Activated CD4-positive, CD25-positive, alpha-beta regulatory T cell (primary cell): ENCODE results near the gene EXD1.
"Not testable (repeated sequence)": the region's sequence is repeated elsewhere in the genome, so short reads cannot be mapped to it uniquely, and the experiment has no call there.

Experiments used
- DNase-seq, 4 experiments: peaks; one replicate each; lab custom pipeline; 2025; lab: John Stamatoyannopoulos, UW

EXD1 gene, protein sequence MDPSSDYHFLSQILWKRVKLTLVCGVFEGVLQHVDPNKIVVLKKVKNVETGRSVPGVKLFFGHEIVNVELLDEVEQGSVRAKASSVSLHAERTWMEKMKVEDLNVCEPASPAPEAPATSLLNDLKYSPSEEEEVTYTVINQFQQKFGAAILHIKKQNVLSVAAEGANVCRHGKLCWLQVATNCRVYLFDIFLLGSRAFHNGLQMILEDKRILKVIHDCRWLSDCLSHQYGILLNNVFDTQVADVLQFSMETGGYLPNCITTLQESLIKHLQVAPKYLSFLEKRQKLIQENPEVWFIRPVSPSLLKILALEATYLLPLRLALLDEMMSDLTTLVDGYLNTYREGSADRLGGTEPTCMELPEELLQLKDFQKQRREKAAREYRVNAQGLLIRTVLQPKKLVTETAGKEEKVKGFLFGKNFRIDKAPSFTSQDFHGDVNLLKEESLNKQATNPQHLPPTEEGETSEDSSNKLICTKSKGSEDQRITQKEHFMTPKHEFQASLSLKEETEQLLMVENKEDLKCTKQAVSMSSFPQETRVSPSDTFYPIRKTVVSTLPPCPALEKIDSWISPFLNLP

DNA sequence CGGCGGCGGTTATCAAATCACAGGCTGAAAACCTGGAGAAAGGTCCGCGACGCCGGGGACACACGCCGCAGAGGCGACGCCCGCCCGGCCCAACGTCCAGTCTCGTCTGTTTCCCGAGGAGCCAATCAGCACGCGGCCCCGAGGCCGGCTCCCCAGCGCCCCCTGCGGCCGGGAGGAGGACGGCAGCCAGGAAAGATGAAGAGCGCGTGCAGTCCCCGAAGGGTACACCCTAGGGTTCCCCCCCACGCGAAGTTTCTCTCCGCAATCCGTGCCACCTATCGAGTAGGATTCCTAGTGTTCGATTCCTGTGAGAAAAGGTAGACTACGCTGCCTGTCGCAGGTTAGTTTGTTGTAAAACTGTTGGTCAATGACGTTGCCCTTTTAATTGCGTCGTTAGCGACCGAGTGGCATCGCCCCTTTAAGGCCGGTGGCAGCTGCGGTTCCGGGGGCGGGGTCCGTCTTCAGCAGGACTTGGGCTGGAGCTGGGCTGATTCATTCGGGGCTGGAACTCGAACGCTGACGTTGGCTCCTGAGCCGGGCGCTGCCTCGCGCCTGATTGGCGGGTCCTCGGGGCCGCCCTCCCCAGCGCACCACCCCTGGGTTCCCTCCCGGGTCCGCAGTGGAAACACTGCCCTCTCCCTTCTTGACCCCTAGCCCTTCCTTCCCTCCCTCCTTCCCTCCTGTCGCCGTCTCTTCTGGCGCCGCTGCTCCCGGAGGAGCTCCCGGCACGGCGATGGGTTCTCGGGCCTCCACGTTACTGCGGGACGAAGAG lies at the start of gene EXD1, which contains the start of gene CHP1:
TSS of gene EXD1 (minus strand) at position 108 of the 772 bp plus-strand sequence. CDS start 4,182 bp downstream, outside the sequence.
TSS of gene CHP1 (plus strand) at position 619 of the 772 bp plus-strand sequence. CDS start at position 734, 115 bp downstream.
- peak; percentile 89 to 95 (median 92) for DNase-seq

DNA sequence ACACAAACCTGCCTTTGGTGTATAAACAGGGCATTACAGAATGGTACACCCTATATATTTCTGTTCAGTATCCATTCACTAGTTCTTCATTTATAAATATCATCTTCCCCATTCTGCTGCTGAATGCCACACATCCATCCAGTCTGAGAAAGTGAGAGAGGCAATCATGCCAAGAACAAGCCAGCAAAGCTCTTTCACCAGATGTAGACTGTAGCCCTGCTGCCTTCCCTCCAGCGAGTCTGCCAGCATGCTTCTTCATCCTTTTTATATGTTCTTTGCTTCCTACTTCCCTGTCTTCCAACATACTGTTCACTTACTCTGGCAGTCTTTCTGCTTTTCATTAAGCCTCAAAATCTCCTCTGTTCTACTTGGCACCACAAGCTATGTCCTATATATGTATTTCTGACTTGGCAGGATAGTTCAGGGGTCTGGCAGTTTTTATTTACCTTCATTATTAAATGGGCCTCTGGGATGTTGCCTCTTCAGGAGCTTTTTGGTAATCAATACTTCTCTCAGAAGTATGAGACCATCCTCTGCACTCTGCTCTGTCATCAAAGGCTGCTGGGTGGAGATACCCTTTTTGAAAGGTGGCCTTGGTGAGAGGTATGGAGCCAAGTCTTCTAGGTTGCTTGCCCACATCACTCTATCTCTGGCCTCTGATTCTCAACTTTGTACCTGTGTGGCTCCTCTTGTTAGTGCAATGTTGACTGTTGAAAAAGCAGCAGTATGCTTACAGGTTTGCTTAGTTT lies 49.2 kb upstream of the EXD1 start:
- no peak for DNase-seq

DNA sequence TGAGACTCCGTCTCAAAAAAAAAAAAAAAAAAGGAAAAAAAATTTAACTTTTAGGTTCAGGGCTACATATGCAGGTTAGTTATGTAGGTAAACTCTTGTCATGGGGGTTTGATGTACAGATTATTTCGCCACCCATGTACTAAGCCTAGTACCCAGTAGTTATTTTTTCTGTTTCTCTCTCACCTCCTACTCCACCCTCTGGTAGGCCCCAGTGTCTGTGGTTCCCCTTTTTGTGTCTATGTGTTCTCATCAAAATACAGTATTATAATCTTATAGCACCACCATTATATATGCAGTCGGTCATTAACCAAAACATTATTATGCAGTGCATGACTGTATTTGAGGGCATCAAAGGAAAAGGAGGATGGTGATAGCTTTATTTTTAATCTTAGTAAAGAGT lies 47.8 kb upstream of the EXD1 start:
- no peak for DNase-seq

DNA sequence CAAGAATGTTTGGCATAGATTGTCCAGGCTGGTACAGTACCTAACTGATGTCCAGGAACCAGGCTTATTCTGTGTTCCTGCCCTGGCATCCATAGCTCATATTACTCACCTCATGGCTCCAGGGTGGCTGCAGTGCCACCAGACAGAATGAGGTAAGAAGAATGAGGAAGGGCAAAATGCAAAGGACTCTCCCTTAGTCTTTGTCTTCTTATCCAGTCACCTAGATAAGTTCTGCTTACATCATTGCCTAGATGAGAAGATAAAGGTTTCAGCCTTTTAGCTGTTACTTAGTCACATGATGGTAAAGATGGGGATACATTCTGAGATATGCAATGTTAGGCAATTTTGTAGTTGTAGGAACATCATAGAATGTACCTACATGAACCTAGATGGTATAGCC lies 46.3 kb upstream of the EXD1 start:
- no peak for DNase-seq

DNA sequence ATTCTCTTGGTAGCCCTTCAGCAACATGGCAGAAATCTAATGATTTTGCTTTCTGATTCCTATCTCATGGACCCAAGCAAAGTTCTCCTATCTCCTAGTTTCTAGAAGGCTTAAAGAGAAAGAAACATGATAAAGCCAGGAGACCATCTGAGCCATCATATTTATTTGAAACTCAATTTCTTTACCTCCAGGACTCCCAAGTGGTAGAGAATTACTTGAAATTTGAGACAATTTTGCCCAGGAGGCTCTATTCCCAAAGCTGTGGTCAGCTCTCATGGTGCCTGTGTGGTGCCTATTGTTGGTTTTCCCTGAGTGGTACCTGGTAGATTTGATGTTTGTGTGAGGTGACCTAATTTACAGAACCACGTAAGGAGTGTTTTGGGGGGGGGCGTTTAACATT lies 39.3 kb upstream of the EXD1 start:
- DNase-seq: no peak

DNA sequence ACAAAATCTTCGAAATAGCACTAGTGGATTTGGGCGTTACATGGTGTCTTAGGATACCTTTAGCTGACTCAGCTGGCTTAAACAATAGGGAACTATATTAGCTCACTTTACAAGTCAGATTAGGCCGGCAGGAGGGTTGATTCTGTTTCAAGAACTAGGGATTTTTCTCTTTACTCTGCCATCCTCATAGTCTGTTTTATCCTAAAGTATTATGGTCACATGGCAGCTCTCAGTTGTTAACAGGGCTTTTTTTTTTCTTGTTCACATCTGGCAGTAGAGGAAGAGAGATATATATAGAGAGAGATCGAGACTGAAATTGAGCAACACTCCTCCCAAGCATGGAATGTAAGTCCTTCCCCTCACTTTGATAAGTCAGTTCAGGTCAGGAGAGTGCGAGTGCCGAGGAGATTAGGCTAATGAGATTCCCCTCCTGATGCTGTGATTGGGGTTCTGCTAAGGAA lies 33.4 kb upstream of the EXD1 start:
- DNase-seq: no peak

DNA sequence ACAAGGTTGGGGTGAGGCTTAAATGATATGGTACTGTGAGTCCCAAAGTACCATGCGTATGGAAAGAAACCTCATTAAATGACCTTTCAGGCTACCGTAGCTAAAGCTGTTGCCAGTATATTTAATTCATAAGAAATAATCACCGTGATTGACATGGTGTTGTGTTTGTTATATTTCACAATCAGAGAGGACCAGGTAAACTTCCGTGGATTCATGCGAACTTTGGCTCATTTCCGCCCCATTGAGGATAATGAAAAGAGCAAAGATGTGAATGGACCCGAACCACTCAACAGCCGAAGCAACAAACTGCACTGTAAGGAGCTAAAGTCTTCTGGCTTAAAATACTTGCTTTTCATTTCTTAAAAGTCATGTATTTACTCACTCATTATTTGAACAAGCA lies 32.0 kb upstream of the EXD1 start:
- DNase-seq: no peak

DNA sequence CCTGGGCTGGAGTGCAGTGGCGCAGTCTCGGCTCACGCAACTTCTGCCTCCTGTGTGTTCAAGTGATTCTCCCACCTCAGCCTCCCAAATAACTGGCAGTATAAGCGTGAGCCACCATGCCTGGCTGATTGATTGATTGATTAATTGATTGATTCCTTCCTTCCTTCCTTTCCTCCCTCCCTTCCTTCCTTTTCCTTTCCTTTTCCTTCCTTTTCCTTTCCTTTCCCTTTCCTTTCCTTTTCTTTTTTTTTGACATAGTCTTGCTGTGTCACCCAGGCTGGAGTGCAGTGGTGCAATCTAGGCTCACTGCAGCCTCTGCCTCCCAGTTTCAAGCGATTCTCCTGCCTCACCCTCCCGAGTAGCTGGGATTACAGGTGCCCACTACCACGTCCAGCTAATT lies 30.4 kb upstream of the EXD1 start:
- DNase-seq: not testable (repeated sequence)

DNA sequence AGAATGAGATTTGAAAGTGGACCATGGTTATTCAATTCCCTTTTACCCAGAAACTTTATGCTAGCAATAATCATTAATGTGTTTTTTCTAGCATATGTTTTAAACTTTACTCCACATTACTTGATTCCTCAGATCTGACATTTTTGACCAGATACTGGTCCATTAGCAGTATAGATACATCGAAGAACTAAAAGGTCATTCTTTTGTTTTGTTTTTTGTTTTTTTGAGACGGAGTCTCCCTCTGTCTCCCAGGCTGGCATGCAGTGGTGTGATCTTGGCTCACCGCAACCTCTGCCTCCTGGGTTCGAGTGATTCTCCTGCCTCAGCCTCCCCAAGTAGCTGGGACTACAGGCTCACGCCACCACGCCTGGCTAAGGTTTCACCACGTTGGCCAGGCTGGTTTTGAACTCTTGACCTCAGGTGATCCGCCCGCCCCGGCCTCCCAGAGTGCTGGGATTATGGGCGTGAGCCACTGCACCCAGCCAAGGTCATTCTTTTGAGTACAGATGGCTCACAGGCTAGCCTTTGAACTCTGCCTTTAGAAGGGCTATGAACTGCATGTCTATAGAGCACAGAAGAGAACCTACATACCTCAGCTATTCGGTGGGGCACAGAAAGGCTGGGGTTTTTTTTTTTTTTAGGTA lies 29.1 kb upstream of the EXD1 start:
- DNase-seq: no peak

DNA sequence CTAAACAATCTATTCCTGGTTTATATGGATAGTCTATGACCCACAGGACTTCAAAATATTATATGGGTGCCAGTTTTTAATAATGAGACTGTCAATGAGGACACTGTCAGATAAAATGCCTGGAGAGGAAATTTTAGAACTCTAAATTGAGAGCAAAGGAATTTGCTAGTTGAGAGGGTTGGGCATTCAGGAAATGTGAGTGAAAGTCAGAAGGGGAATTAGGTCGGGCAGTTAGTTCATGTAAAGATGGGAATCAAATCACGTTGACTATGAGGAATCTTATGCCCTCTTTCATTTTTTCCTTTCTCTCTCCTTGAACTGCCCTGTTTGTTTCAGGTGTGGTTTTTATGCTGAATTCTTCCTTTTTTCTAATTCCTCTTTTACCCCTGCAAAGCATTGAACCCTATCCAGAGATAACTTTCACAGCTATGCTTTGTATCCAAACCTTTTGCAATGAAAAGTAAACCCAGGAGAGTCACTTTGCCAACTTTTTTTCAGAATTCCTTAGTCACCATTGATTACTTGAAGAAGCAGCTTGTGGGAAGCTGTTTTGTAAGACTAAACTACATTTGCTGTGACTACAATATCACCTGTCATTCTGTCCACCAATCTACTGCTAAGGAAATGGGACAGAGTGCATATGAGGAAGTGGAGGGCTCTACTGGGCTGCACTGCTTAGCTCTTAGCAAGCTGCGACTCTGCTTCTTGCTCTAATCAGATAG lies 28.4 kb upstream of the EXD1 start:
- no peak for DNase-seq

DNA sequence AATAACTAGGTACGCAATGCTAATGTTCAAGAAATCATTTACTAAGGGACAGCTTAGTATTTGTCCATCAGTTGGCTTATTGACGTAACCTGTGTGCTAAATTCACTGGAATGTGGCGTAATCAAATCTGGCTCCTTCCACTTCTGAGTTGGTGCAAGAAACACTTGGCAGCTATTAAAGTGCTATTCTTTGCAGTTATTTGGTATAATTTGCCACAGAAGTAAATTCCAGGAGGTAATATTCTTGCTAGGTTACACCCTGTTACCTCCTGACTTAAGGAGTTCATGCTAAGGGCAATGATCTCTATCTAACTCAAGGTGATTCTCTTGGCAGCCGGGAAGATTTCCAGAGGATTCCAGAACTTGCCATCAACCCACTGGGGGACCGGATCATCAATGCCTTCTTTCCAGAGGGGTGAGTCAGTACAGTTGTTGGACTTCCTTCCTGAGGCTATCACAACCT lies 26.1 kb upstream of the EXD1 start:
- DNase-seq: no peak

DNA sequence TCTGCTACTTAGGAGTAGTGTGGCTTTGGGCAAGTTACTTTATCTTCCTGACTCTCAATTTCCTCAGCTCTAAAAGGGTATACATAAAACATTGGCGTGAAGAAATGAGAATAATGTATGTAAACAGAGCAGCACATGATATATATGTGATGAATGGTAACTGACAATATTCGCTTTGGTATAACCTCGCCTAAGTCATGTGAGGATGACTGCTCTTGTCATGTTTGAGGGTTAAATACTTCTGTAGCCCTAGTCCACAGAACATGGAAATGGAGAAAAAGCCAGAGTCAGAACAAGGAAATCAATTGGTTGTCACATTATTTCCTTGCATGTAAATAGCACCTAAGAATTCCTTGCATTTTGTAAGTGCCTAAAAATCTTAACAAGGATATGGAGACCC lies 25.5 kb upstream of the EXD1 start:
- no peak for DNase-seq

DNA sequence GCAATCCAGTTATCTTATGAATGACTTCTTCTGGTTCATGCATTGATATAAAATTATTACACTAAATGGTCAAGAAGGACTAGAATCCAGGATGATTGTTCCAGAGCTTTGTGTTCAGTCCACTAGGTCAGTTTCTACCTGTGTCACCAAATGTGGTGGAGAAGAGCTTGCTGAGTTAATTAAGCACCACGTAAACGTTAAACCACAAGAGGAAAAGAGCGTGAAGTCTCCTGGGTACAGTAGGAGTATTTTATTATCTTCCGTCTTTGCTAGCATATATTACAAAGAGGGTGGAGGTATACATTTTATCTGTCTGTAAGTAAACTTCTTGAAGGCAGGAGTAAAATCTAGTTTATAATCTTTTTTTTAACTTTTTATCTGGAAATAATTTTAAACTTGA lies 24.0 kb upstream of the EXD1 start:
- no peak for DNase-seq

DNA sequence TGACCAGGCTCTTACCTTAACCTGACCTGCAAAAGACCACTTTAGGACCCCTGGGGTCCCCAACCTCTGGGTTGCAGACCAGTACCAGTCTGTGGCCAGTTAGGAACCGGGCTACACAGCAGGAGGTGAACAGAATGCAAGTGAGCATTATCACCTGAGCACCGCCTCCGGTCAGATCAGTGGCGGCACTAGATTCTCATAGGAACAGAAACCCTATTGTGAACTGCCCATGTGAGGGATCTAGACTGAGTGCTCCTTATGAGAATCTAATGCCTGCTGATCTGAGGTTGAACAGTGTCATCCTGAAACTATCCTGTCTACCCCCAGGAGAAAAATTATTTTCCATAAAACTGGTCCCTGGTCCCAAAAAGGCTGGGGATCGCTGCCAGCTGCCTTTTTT lies 20.9 kb upstream of the EXD1 start:
- DNase-seq: no peak

DNA sequence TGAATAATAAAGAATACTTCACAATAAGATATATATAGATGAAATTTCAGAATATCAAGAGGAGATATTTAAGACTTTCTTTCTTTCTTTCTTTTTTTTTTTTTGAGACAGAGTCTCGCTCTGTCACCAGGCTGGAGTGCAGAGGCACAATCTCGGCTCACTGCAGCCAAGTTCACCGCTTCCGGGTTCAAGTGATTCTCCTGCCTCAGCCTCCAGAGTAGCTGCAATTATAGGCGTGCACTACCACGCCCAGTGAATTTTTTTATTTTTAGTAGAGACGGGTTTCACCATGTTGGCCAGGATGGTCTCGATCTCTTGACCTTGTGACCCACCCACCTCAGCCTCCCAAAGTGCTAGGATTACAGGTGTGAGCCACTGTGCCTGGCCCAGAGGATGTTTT lies 20.2 kb upstream of the EXD1 start:
- not testable (repeated sequence) for DNase-seq

DNA sequence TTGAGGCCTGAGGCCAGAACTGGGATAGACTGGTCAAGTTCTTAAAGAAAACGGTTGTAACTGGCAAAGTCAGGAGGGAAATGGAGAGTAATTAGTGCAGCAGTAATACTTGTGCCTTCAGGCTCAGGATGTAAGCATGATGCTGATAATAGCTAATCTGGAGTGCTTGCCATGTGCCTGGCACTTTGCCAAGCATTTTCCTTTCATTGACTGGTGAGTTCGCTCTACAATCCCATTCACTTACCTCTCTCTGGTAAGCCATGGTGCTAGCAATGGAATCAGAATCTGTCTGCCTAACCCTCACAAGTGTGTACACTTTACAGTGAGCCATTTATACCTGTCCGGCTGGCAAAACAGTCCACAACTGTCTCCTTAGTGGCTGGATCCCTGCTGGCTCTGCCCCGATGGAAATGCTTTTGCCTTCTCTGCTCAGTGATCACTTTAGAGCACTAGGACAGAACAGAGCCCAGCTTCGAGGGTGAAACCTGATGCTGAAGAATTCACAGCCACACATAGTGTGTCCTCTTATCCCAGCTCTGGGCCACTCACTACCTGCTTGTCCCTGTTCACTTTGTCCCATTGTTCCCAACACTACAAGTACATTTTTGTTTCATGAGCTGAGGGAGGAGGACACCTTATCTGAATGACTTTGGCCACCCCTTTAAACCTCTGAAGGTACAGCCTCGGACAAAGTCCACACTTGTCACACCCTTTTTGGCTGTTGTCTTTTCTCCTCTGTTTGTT lies 10.8 kb upstream of the EXD1 start:
- no peak for DNase-seq

DNA sequence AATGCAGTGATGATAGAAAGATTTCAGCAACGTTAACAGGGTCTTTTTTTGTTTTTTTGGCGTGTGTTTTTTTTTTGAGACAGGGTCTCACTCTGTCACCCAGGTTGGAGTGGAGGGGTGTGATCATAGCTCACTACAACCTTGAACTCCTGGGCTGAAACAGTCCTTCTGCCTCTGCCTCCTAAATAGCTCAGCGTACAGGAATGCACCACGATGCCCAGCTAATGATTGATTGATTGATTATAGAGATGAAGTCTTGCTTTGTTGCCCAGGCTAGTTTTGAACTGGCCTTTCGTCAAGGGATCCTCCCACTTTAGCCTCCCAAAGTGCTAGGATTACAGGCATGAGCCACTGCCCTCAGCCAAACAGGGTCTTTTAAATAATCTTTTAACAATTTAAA lies 7.5 kb upstream of the EXD1 start:
- DNase-seq: no peak

DNA sequence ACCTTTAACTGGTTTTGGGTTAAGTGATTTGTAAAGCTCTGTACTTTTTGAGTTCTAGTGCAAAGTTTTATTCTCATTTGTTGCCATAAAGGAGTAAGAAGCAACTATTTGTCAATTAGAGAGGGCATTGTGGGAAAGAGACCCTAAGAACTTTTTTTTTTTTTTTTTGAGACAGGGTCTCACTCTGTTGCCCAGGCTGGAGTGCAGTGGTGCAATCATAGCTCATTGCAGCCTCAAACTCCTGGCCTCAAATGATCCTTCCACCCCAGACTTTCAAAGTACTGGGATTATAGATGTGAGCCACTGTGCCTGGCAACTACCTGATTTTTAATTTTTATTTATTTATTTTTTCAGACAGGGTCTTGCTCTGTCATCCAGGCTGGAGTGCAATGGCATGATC lies 5.4 kb upstream of the EXD1 start:
- no peak for DNase-seq

DNA sequence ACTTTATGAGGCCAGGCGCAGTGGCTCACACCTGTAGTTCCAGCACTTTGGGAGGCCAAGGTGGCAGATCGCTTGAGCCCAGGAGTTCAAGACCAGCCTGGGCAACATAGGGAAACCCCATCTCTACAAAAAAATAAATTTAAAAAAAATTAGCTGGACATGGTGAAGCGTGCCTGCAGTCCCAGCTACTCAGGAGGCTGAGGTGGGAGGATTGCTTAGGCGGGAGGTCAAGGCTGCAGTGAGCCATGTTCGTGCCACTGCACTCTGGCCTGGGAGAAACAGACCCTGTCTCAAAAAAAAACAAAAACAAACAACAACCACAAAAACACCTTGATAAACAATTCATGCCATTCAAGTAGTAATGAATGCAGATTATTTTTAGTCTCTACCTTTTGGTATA lies 4.7 kb upstream of the EXD1 start:
- not testable (repeated sequence) for DNase-seq

DNA sequence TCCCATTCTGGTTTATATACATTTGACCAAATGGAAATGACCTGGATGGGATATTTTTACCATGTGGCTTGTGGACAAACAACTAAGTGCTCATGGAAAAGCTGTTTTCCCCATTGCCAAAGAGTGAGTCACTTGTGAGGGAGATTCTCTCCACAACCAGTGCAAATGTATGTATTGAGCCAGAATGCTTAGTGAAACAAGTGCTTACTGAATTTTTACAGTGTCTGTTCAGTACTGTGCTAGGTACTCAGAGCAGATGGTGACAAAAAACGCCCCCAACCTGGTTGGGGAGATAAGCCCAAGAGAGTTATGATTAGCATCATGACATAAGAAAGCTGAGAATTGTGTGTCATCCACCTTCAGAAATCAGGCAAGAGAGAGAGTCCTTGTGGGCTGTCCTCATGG lies 2.8 kb upstream of the EXD1 start:
- no peak for DNase-seq
